ENCODE results near the gene ARL6.

The ARL6 gene

DNA sequence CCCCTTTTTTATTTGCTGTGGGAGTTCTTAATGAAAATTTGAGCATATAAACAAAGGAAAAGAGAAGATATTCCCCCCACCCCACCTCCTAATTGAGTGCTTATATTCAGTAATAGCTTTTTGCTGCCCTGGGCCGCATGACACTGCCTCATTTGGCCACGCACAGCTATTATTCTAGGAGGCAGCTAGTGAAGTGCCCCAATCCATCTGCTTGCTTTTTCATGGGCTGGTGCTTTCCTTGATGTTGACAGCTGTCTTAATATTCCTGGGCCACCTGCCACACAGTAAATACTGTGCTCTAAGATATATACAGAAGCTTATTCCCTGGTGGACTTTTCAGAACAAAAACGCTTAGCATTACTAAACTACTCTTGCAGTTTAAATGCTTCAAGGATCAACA lies 53.4 kb downstream of the ARL6 start:
- no peak for DNase-seq (ENCODE audit: low read depth)
- H3K4me3 ChIP-seq (ENCODE audit: low read depth, low read length), result no peak overlapping the region
- TF ChIP-seq, protein P1, sequence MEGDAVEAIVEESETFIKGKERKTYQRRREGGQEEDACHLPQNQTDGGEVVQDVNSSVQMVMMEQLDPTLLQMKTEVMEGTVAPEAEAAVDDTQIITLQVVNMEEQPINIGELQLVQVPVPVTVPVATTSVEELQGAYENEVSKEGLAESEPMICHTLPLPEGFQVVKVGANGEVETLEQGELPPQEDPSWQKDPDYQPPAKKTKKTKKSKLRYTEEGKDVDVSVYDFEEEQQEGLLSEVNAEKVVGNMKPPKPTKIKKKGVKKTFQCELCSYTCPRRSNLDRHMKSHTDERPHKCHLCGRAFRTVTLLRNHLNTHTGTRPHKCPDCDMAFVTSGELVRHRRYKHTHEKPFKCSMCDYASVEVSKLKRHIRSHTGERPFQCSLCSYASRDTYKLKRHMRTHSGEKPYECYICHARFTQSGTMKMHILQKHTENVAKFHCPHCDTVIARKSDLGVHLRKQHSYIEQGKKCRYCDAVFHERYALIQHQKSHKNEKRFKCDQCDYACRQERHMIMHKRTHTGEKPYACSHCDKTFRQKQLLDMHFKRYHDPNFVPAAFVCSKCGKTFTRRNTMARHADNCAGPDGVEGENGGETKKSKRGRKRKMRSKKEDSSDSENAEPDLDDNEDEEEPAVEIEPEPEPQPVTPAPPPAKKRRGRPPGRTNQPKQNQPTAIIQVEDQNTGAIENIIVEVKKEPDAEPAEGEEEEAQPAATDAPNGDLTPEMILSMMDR (IDR thresholded peaks at IDR 0.05; ENCODE audit: insufficient read depth, low read depth, low read length, missing control alignments), result no peak

GRCh38 chr3:97820780-97821179 lies 56.2 kb downstream of the ARL6 start:
- TF ChIP-seq, protein P1 (IDR thresholded peaks at IDR 0.05; ENCODE audit: insufficient read depth, low read depth, low read length, missing control alignments), result no peak
- peak overlapping the region; percentile 89 for H3K4me3 ChIP-seq (ENCODE audit: low read depth, low read length)
- DNase-seq (ENCODE audit: low read depth), result no peak

- peak overlapping the region; percentile 89 for H3K4me3 ChIP-seq (ENCODE audit: low read depth, low read length)
- no peak for DNase-seq (ENCODE audit: low read depth)
- TF ChIP-seq, protein P1 (IDR thresholded peaks at IDR 0.05; ENCODE audit: insufficient read depth, low read depth, low read length, missing control alignments), result no peak
Measured at GRCh38 chr3:97821287-97821773, 56.8 kb downstream of the ARL6 start.

DNA sequence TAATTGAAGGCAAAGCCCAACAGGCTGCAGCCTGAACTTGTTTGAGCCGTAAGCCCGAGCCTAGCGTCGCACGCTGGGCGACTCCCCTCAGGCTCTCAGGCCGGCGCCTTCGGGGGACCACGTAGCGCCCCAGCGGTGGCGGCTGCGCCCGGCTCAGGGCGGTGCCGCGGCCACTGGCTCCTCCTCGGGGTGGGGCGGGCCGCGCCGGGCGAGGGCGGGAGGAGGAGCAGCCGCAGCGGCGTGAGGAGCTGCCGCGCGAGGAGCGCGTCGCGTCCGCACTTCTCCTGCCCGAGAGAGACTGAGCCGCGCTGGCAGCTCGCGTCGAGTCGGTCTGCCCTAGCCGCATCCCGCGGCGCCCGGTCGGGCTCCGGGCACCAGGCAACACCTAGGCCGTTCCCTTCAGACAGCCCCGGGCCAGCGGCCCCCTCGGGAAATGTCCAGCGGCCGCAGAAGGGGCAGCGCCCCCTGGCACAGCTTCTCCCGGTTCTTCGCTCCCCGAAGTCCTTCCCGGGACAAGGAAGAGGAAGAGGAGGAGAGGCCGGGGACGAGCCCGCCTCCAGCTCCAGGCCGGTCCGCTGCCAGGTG lies 57.3 kb downstream of the ARL6 start, which contains the start of gene CRYBG3:
Gene CRYBG3, plus strand, starts transcription at position 238 of the 585 bp plus-strand sequence. Its CDS starts 196 bp downstream, at position 434.
- H3K4me3 ChIP-seq (ENCODE audit: low read depth, low read length), result peak within 1 kb of the TSS; percentile 89
- TF ChIP-seq, protein P1 (IDR thresholded peaks at IDR 0.05; ENCODE audit: insufficient read depth, low read depth, low read length, missing control alignments), result no peak
- DNase-seq (ENCODE audit: low read depth), result peak; percentile 94

DNA sequence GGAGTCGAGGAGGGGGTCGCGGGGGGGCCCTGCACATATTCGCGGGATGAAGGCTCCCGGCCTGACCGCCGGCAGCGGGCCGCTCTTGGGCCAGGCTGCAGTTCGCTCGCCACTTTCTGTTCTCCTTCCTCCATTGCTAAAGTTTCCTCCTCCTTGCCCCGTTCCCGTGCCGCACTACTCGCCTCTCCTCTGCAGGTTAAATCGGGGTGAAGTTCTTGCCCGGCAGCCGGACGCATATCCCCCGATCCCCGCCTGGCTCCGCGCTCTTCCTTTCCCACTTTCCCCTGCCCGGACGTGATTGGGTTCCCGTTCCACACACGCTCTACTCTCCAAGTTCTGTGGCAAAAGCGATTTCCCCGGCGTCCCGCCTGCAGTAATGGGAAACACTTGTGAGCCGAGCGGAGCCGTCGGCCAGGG lies 57.8 kb downstream of the ARL6 start:
- TF ChIP-seq, protein P1 (IDR thresholded peaks at IDR 0.05; ENCODE audit: insufficient read depth, low read depth, low read length, missing control alignments), result no peak
- DNase-seq (ENCODE audit: low read depth), result peak; percentile 43
- peak overlapping the region; percentile 89 for H3K4me3 ChIP-seq (ENCODE audit: low read depth, low read length)

DNA sequence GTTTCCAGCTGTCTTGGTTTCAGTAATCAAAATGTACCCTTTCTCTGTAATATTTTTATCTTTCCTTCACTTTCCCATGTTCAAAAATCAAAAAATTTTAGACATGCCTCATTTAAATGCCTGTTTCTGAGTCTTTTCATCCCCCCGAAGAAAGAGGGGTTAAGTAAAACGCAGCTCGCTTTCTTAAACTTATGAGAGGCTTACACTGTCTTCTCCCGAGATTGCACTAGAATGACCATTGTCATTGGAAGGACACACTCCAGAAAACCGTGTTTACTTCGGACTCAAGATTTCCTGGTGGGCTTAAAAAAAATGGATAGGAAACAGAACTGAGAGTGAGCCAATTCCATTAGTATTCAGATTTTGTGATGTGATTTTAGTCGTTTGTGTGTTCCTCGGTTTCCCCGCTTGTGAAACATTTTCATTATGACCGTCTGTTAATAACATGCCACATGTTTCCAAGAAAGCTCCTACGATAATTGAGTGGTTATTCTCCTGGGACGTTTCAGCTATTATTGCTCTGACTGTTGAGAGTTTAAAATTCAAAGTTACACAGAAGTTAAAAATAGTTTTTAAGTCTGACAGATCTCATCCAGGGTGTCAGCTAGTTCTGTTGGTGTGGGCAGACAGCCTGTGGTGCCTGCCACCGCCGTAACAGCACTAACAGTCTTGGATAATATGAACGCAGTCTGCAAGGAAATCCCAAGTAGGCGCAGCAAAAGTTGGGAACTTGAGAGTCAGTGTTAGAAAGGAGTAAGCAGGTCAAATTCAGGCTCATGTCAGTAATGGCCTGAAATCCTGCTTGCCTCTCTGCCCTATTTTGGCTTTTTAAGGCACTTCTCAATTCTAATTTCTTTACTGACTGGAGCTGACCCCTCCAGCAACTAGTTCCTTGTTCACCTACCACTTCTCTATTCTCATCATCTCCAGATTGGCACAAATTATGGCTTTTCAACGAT lies 58.8 kb downstream of the ARL6 start:
- TF ChIP-seq, protein P1 (IDR thresholded peaks at IDR 0.05; ENCODE audit: insufficient read depth, low read depth, low read length, missing control alignments), result no peak
- peak; percentile 8 for DNase-seq (ENCODE audit: low read depth)
- peak overlapping the region; percentile 89 for H3K4me3 ChIP-seq (ENCODE audit: low read depth, low read length)
